NCI-H2171 treated with DMSO at 0.1 percent for 48 hours (cell line): ENCODE results near the gene SH3RF2.
"Not testable (repeated sequence)": the region's sequence is repeated elsewhere in the genome, so short reads cannot be mapped to it uniquely, and the experiment has no call there.

ENCODE experiments used
- DNase-seq: peaks from one replicate; lab custom pipeline; 2025; lab: John Stamatoyannopoulos, UW

Gene SH3RF2

DNA sequence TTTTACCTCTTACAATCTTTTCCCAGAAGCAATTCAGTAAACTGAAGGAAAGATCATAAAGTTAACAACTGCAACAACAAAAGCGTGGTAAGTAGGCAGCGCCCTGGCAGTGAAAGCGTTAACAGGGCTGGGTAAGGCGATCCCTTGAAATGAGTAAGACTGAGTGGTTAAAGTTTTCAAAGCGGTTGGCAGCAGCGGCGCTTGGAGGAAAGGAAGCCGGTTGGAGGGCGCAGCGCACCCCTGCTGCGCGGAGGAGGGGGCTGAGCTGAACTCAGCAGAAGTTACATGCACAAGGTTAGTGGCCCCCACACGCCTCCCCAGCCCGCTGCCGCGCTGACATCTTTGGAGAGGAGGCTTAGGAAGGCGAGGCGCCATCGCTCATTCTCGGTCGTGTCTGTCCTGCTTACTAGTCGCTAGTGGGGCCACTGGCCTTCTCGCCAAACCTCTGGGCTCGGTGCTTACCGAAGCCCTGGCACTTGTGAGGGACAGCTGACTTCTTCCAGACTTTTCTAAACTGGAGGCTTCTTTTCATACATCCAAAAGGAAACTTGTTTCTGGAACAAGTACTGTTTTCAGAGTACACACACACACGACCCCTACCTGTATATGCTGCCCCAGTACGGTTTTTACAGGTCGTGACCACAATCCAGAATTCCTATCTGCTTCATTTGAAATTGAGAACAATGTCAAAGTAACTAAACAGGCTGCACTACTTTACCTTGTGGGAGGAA, at the start of gene SH3RF2:
Gene SH3RF2, plus strand, starts transcription at position 178 of the 731 bp plus-strand sequence. CDS start 1,351 bp downstream, outside the sequence.
- DNase-seq, result peak; percentile 1

DNA sequence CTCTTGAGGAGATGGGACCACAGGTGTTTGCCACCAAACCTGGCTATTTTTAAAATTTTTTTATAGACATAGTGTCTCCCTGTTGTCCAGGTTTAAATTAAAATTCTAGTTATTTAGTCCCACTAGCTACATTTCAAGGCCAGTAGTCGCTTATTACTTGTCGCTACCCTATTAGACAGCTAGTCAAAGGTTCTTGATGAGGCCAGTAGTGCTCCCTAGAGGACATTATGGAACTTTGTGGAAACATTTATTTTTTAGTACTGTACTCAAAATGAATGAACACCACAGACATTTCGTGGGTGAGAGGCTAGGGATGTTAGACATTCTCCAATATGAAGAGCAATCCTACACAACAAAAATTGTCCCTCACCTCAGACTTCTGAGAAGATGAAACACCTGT, 49.2 kb upstream of the SH3RF2 start:
- no peak for DNase-seq

- no peak for DNase-seq
Observed at GRCh38 chr5:145887976-145888574, 48.3 kb upstream of the SH3RF2 start.

DNA sequence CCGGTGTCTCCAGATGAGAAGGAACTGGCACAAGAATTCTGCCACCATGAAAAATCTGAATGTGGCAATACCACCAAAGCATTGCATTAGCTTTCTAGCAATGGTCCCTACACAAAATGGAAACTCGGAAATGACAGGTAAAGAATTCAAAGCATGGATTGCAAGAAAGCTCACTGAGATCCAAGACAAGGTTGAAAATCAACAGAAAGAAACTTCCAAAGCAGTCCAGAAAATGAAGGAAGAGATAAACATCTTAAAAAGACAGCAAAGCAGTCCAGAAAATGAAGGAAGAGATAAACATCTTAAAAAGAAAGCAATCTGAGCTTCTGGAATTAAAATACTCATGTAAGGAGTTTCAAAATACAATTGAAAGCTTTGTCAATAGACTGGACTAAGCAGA, 46.8 kb upstream of the SH3RF2 start:
- DNase-seq, result no peak

DNA sequence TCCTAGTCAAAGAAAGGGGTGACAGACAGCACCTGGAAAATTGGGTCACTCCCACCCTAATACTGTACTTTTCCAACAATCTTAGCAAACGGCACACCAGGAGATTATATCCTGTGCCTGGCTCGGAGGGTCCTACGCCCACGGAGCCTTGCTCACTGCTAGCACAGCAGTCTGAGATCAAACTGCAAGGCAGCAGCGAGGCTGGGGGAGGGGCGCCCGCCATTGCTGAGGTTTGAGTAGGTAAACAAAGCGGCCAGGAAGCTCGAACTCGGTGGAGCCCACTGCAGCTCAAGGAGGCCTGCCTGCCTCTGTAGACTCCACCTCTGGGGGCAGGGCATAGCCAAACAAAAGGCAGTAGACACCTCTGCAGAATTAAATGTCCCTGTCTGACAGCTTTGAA, 45.0 kb upstream of the SH3RF2 start:
- DNase-seq, result not testable (repeated sequence)

DNA sequence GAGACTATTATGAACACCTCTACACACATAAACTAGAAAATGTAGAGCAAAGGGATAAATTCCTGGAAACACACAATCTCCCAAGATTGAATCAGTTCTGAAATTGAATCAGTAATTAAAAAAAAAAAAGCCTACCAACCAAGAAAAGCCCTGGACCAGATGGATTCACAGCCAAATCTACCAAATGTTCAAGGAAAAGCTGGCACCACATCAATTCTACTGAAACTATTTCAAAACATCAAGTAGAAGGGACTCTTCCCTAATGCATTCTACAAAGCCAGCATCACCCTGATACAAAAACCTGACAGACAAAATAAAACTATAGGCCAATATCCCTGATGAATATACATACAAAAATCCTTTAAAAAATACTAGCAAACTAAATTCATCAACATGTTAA, 38.2 kb upstream of the SH3RF2 start:
- no peak for DNase-seq

DNA sequence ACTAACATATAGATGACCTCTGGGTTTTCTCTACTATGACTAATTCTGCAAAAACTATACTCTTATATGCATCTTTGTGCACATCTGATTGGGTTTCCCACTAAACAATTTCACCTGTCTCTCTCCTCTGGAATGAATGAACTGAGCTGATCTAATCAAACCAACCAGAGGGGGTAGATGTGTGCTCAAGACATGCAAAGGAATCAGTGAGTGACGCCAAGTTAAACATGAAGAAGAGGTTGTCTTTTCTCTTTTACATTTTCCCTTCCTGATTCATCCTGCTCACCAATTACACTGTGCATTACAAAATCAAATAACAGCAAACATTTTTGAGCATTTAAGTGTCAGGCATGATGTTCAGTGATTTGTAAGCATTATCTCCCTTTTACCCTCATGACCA, 34.0 kb upstream of the SH3RF2 start:
- no peak for DNase-seq

DNA sequence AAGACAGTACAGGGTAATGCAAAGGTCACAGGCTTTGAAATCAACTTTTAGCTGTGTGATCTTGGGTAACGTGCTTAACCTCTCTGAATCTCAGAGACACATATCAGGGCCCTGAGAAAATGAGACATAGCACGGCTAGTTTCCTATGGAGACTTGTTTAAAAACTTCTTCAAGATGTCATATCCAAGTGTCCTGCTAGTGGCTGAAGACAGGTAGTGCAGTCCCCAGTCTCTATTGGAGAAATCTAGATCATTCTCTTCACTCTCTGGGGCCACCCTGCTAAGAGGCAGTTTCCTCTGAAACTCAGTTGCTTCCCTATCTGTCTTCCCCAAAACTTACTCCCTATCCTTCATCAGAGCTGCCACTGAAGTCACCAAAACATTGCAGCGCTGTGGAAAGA, 33.3 kb upstream of the SH3RF2 start:
- DNase-seq, result no peak

GRCh38 chr5:145903867-145904266, 32.5 kb upstream of the SH3RF2 start:
- DNase-seq, result no peak

GRCh38 chr5:145904743-145905142, 31.6 kb upstream of the SH3RF2 start:
- DNase-seq, result no peak

- DNase-seq, result no peak
Observed at GRCh38 chr5:145906401-145906800, 30.0 kb upstream of the SH3RF2 start.

DNA sequence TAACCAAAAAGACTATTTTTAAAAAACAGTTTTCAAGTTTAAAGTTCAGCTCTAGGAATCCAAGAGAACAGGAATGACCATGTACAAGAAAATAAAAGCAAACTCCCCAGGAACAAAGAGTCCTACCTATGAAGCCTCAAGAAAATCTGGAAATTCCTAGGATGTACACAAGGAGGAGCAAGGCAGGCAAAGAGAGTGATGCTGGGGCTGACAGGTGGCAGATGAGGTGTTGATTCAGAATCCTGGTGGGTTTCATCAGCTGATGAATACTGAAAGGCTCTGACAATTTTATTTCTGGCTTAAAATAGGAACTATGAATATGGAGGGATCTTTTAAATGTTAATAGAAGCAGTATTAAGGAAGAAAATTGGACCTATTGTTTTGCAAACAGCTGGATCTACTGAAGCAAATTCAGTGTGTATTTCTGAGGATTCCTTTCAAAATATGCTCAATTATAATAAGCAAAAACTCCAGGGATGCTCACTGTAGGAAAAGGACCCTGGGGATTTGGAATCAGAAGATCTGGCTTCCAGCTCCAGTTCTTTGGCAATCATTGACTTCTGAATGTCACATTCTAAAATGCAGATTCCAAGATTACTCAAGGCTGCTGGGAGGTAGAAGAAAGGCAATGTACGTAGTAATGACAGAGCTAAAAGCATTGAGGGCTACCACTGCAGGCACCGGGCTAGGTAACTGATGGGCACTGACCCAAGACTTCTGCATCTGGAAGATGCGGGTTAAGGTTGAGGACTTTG, 28.0 kb upstream of the SH3RF2 start:
- peak; percentile 0 for DNase-seq

DNA sequence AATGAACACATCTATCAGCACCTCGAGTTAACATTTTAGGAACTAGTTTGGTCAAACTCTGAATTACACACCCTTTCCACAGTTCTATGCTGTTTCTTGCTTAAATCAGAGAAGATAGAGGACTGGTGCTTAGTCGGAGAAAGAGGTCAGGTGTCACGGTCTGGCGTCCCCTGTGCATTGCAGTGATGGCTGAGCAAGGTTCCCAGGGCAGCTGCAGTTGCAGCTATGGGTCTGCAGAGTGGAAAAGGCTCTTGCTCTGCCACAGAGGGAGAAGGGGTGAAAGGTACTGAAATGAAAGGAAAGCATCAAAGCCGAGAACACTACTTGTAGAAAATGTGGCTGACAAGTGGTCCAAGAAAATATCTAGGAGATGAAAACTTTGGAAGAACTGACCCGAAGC, 25.2 kb upstream of the SH3RF2 start:
- DNase-seq, result no peak

GRCh38 chr5:145912019-145912418, 24.4 kb upstream of the SH3RF2 start:
- DNase-seq, result no peak

- no peak for DNase-seq
Observed at GRCh38 chr5:145912594-145912993, 23.8 kb upstream of the SH3RF2 start.

DNA sequence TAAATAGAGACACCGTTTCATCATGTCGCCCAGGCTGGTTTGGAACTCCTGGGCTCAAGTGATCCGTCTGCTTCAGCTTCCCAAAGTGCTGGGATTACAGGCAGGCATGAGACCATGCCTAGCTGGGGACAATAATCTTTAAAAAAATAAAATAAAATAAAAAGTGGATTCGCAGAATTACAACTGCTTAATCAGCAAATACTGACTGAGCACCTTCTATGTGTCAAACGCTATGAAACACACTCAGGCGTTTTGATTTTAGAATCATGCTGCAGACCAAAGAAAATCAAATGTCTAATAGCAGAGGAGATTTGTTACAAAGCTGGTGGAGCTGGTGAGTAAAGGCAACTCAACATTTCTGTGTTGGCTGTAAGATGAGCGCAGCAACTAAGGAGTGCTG, 22.7 kb upstream of the SH3RF2 start:
- no peak for DNase-seq

- DNase-seq, result no peak
Observed at GRCh38 chr5:145915970-145916638, 20.3 kb upstream of the SH3RF2 start.

- DNase-seq, result no peak
Observed at GRCh38 chr5:145917288-145917687, 19.1 kb upstream of the SH3RF2 start.

GRCh38 chr5:145918397-145918796, 18.0 kb upstream of the SH3RF2 start:
- DNase-seq, result no peak

- DNase-seq, result no peak
Observed at GRCh38 chr5:145919413-145919812, 17.0 kb upstream of the SH3RF2 start.

- DNase-seq, result no peak
Observed at GRCh38 chr5:145920542-145921210, 15.7 kb upstream of the SH3RF2 start.

DNA sequence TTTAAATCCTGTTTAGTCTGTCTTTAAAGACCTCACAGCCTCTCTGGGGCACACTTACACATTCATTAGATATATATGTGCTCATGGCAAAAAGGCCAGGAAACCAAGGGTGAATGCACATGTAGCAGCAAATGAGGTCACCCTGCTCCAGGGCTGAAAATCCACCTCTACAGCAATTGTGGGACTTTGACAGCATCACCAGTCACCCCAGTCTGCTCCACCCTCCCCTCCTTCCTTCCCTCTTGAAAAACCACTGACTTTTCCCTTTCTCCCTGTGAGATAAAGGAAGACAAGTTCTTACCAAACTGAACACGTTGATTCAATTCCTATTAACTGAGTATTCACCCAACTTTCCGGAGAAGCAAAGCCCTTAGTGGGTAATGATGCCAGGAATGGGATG, 15.2 kb upstream of the SH3RF2 start:
- DNase-seq, result no peak
